Stimulated activated CD4-positive, alpha-beta T cell treated with anti-CD3 and anti-CD28 coated beads, Interleukin-1b, Interleukin-23, amount 100 ng/mL, for 48 hours (primary cell): Measurements from ENCODE around the gene RPP40.

Experiments used
- DNase-seq: peaks from one replicate; pipeline ENCODE4 v3.0.0-alpha.2; 2020

The RPP40 gene

GRCh38 chr6:4967301-4968030, 36.4 kb downstream of the RPP40 start:
- no peak for DNase-seq

GRCh38 chr6:4965562-4966389, 38.1 kb downstream of the RPP40 start:
- no peak for DNase-seq

DNA sequence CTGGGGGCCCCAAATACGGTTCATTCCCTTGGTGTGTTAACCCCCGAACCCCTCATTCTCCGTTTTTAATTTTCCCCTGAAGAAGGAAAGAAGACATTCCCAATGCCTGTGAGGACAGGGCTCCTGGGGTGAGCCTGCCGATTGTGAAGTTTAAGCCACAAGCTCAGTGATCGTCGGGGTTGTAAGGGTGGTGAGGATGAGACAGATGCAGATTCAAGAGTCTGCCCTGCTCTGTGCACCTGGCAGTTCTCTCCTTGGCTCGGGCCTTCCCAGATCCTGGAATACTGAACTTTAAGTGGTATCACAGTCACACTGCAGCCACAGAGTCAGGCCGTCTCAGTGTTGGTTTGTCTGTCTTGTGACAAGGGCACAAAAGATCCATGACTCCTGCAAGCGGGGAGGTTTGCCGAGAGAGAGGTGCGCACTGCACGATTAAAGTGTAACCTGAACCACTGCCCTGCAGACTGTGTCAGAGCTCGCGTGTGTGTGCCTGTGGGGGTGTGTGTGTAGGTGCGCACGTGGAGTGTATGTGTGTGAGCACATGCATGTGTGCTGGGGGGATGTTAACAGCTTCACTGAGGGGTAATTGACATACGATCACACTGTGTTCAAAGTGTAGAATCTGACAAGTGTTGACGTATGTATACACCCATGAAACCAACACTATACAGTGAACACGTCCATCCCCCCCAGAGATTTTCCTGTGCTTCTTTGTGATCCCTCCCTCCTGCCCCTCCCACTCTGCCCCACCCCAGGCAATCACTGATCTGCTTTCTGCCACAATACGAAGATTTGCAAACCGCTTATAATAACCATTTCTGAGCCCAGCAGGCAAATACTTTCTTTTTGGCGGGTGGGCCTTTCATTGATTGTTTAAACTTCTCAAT, 38.9 kb downstream of the RPP40 start:
- DNase-seq: no peak

- no peak for DNase-seq
Measured at GRCh38 chr6:4962905-4963304, 40.9 kb downstream of the RPP40 start.

- no peak for DNase-seq
Measured at GRCh38 chr6:4961322-4962168, 42.3 kb downstream of the RPP40 start.

DNA sequence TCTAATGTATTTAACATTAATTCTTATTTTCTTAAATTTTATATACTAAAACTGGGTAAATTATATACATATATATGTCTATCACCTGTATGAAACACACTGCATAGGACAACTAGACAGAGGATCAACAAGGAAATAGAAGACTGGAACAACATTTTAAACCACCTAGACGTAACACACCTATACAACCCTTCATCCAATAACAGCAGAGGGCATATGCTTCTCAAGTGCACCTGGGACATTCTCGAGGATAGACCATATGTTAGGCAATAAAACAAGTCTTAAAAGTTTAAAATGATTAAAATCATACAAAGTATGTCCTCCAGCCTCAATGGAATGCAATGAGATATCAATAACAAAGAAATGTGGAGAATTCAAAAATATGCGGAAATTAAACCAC, 45.2 kb downstream of the RPP40 start:
- no peak for DNase-seq

DNA sequence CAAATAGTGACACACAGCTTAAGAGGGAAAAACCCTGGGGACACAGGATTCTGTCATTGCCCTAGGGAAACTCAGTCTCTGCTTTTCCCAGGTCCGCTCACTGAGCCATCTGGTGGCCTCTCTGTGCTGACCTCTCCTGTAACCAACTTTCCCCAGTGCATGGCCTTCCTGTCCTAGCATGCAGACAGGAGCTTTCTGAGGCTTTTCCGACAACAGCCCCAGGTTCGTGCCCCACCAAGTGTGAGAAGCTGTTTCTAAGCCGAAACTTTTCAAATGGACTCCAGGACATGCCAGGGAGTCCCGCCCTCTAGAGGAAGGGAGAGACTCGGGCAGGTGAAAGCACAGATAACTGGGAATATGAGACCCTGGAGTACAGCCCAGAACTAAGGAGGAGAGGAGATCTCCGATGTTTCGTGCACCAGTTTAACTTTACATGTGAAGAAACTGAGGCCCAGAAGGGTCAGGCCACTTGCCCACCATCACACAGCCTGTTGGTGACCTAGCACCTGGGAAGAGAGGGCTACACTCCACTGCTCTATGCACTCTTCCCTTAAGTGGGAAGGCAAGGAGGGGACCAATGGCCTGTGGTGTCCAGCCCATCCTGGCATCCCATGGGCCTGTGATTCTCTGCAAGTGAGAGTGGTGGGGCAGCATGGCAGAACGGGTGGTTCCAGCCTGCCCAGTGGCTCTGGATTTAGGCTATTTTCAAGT, 46.2 kb downstream of the RPP40 start:
- DNase-seq: no peak

DNA sequence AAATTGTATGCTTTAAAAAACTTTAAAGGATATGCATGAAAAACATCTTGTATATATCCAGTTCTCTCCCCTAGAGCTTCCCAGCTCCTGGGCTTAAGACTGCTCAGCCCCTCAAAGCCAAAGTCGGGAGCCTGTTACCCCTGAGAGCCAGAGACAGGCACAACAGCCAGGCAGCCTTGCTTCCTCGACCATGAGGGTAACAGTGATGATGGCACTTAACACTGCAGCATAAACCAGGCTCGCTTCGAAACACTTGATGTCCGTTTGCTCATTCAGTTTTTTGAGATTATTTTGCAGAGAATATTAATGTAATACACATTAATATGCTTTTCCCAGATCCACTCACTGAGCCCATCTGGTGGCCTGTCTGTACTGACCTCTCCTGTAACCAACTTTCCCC, 47.2 kb downstream of the RPP40 start:
- DNase-seq: no peak

DNA sequence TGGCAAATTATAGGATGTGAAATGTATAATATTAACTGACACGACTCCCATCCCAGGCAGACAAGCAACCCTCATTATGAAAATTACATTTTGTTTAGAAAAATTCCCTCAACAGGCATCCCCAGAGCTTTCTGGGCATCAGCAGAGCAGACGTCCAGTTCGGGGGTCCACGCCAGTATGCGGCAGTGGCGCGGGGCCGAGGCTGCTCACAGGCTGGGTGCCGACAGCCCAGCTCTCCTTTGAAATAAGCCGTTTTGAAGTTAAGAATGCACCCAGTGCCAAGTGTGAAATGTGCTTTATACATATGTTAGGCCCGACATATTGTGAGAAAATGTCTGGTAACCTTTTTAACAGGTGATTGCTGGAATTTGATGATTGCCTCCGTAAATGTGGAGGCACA, 50.4 kb downstream of the RPP40 start:
- DNase-seq: no peak

GRCh38 chr6:4950836-4951533, 52.9 kb downstream of the RPP40 start:
- no peak for DNase-seq

DNA sequence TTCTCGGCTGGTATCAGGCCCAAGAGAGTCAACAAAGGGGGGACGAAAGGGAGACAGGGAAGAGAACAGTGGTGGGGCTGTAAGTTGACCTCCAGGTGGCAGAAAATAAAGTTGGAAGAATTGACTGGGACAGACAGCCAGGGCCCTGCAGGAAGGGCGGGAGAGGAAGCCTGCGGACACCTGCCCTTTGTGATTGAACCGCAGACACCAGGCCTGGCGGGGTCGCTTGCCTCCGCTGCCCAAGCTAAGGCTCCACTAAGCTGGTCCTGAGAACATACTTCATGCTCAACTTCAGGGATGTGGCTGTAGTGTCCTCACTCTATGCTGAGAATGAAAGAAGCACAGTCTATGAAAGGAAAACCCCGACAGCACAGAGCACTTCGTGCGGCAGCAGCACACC, 53.8 kb downstream of the RPP40 start:
- DNase-seq: no peak

DNA sequence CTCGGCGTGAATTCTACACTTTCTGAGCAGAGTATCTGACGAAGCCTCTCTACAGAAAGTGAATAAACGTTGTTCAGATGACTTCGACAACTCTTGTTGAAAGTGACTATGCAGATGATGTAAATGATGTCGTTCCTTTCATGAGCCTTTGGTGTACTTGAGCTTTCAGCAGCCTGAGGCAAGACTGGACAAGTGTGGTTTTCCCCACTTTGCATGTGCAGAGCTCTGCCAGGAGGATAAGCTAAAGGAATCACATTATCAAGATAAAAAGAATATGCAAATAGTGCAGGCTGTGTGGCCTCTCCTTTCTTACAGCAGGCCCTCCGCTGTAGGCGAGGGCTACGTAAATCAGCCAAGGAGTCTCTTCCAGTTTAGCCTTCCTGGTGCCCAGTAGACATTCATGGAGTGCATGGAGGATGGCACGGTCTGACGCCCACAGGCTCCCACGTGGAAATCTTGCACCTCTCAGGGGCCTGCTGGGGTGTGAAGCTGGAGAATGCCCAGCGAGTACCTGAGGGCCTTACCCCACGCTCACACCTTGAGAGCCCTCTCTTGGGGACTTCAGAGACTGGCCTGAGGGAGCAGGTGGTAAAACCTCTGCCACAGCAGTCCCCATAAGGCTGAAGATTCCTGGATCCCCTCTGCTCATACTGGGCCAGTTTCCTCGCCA, 54.9 kb downstream of the RPP40 start:
- DNase-seq: no peak

DNA sequence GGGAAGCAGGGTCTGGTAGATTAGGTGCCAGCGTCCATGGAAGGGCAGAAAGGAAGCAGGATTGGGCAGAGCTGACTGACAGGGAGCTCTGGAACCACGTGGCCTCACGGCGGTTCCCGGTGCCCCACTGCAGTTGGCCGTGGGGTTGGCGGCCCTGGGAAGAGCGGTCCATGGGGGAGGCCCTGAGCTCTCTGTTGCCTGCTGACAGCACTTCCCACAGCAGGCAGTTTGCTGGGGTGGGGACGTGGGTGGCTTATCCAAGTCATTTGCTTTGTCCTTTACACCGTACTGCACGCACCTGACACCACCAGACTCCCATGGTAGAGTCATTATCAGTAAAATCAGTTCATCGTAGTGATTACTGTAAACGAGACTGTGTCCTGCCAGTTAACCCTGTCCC, 56.1 kb downstream of the RPP40 start:
- DNase-seq: no peak

- DNase-seq: no peak
Measured at GRCh38 chr6:4946521-4946920, 57.3 kb downstream of the RPP40 start.
